K562 (cell line): Measurements from ENCODE around the gene SPATA25. TPM values are rescaled to one million over a fixed set of nuclear protein-coding genes. Genes with fewer than 3 reads are reported as not detected.

ENCODE experiments used
- ATF4 ChIP-seq: fragments of 450-650 bp; formaldehyde crosslinking; IDR thresholded peaks from 2 replicates; pipeline ENCODE4 v1.4.0; 2022; ENCODE audit warnings: mild to moderate bottlenecking, moderate library complexity
- BCL6 ChIP-seq: fragments of 250-450 bp; sonication (Bioruptor Pico); IDR thresholded peaks from 2 replicates; pipeline ENCODE4 v1.4.0; 2020
- CBX1 ChIP-seq: sonication (generic); IDR thresholded peaks from 2 replicates; pipeline ENCODE4 v1.6.1; 2016; ENCODE audit warnings: antibody characterized with exemption, low read depth, mild to moderate bottlenecking
- CBX3 ChIP-seq, 2 experiments: IDR thresholded peaks; 1 replicate in 1 of 2; 2 replicates in 1 of 2; pipeline ENCODE4 v1.6.1; 2012; ENCODE audit warnings: inconsistent platforms in 2 of 2, low read length in 2 of 2, borderline replicate concordance in 1 of 2, control low read depth in 1 of 2
- CC2D1A ChIP-seq: fragments of 450-650 bp; IDR thresholded peaks from 2 replicates; pipeline ENCODE4 v1.6.1; 2017; ENCODE audit warnings: mild to moderate bottlenecking
- EGR1 ChIP-seq: fragments of 450-650 bp; conservative IDR thresholded peaks from 2 replicates; pipeline ENCODE4 v1.6.1; 2017; ENCODE audit warnings: mild to moderate bottlenecking
- ESRRB ChIP-seq: fragments of 250-450 bp; sonication (Bioruptor Pico); IDR thresholded peaks from 2 replicates; pipeline ENCODE4 v1.5.0; 2020; ENCODE audit warnings: mild to moderate bottlenecking, moderate library complexity, borderline replicate concordance
- FOSL1 ChIP-seq: fragments of 200-800 bp; sonication (Bioruptor generic); conservative IDR thresholded peaks from 2 replicates; pipeline ENCODE4 v1.6.1; 2016; ENCODE audit warnings: missing genetic modification characterization, missing compliant biosample characterization
- FOXK2 ChIP-seq, 2 experiments: fragments of 450-650 bp; IDR thresholded peaks in 1 of 2; conservative IDR thresholded peaks in 1 of 2; 2 replicates each; pipeline ENCODE4 v1.6.1; 2016; ENCODE audit warnings: low read depth in 2 of 2, mild to moderate bottlenecking in 1 of 2
- GATA2 ChIP-seq: sonication (generic); formaldehyde crosslinking; IDR thresholded peaks from 2 replicates; pipeline ENCODE4 v1.4.0; 2020; ENCODE audit warnings: mild to moderate bottlenecking, missing genetic modification reagents
- HMG20B ChIP-seq: fragments of 250-450 bp; sonication (Bioruptor Pico); IDR thresholded peaks from 2 replicates; pipeline ENCODE4 v1.5.0; 2021; ENCODE audit warnings: mild to moderate bottlenecking
- ILK ChIP-seq: fragments of 450-650 bp; IDR thresholded peaks from 2 replicates; pipeline ENCODE4 v1.6.1; 2016; ENCODE audit warnings: missing genetic modification characterization, low read depth, mild to moderate bottlenecking, missing compliant biosample characterization, moderate library complexity, borderline replicate concordance
- KDM1A ChIP-seq, 2 experiments: fragments of 450-650 bp; IDR thresholded peaks; 2 replicates each; pipeline ENCODE4 v1.6.1; 2016; ENCODE audit warnings: mild to moderate bottlenecking in 2 of 2
- KDM4B ChIP-seq, 2 experiments: fragments of 450-650 bp in 1 of 2; sonication (generic) in 1 of 2; IDR thresholded peaks; 2 replicates each; pipeline ENCODE4 v1.6.1; 2016 to 2017; ENCODE audit warnings: borderline replicate concordance in 2 of 2, antibody characterized with exemption in 1 of 2, low read depth in 1 of 2, mild to moderate bottlenecking in 1 of 2
- NR3C1 ChIP-seq: sonication (generic); formaldehyde crosslinking; IDR thresholded peaks from 2 replicates; pipeline ENCODE4 v1.8.1; 2022; ENCODE audit warnings: missing genetic modification reagents
- PHTF2 ChIP-seq: fragments of 250-450 bp; sonication (Bioruptor Pico); IDR thresholded peaks from 2 replicates; pipeline ENCODE4 v1.5.0; 2021; ENCODE audit warnings: mild to moderate bottlenecking
- PURB ChIP-seq: sonication (generic); formaldehyde crosslinking; IDR thresholded peaks from 2 replicates; pipeline ENCODE4 v1.9.0; 2021; ENCODE audit warnings: low read depth, mild to moderate bottlenecking, missing genetic modification reagents
- RBM17 ChIP-seq: fragments of 200-400 bp; formaldehyde crosslinking; IDR thresholded peaks from 2 replicates; pipeline ENCODE4 v1.6.1; 2017; ENCODE audit warnings: low read depth, mild to moderate bottlenecking, low read length, borderline replicate concordance
- STAT5A ChIP-seq: IDR thresholded peaks from 2 replicates; pipeline ENCODE4 v1.6.1; 2012; ENCODE audit warnings: low read length, inconsistent platforms, borderline replicate concordance
- TCF3 ChIP-seq: sonication (generic); formaldehyde crosslinking; IDR thresholded peaks from 2 replicates; pipeline ENCODE4 v1.4.0; 2020; ENCODE audit warnings: mild to moderate bottlenecking, missing genetic modification reagents
- TOE1 ChIP-seq, 2 experiments: fragments of 450-650 bp in 1 of 2; sonication (generic) in 1 of 2; formaldehyde crosslinking in 1 of 2; IDR thresholded peaks; 2 replicates each; pipeline versions ENCODE4 v1.7.1 to v1.8.0; 2016 to 2022; ENCODE audit warnings: borderline replicate concordance in 2 of 2, mild to moderate bottlenecking in 2 of 2, antibody characterized with exemption in 1 of 2, inconsistent platforms in 1 of 2, low read depth in 1 of 2, missing genetic modification reagents in 1 of 2, moderate library complexity in 1 of 2
- YBX1 ChIP-seq: fragments of 450-650 bp; IDR thresholded peaks from 2 replicates; pipeline ENCODE4 v1.7.1; 2016; ENCODE audit warnings: mild to moderate bottlenecking
- ZNF174 ChIP-seq: fragments of 250-450 bp; sonication (Bioruptor Pico); IDR thresholded peaks from 2 replicates; pipeline ENCODE4 v1.4.0; 2020; ENCODE audit warnings: mild to moderate bottlenecking
- ZNF316 ChIP-seq: fragments of 450-650 bp; IDR thresholded peaks from 2 replicates; pipeline ENCODE4 v1.6.1; 2016
- ZNF592 ChIP-seq: fragments of 450-650 bp; IDR thresholded peaks from 2 replicates; pipeline ENCODE4 v1.6.1; 2017; ENCODE audit warnings: antibody characterized with exemption, mild to moderate bottlenecking
- ZNF76 ChIP-seq: fragments of 250-450 bp; sonication (Bioruptor Pico); IDR thresholded peaks from 2 replicates; pipeline ENCODE4 v1.4.0; 2020; ENCODE audit warnings: mild to moderate bottlenecking, moderate library complexity, borderline replicate concordance
- polyA plus RNA-seq, 8 experiments: library from polyadenylated mRNA; depleted of rRNA in 4 of 8; stranded (reverse) in 5 of 8; unstranded in 3 of 8; fragments of >200 nt; fragmentation: Nextera tagmentation in 2 of 8; fragmentation: Illumina TruSeq in 1 of 8; extraction: Ambion mirVana in 2 of 8; extraction: Trizol in 1 of 8; gene quantifications; 2 replicates each; pipeline versions ENCODE4 v1.2.1 to v1.2.3, GENCODE V29; 2011 to 2014; ENCODE audit warnings: inconsistent platforms in 1 of 8, missing spikeins in 1 of 8
- total RNA-seq, 7 experiments: library from RNA; depleted of rRNA in 6 of 7; stranded (reverse); fragments of >200 nt in 6 of 7; fragmentation: Illumina TruSeq in 2 of 7; extraction: Trizol in 2 of 7; gene quantifications; 2 replicates each; pipeline versions ENCODE4 v1.2.1 to v1.2.3, GENCODE V29; 2011 to 2021; ENCODE audit warnings: low replicate concordance in 1 of 7

The SPATA25 gene
- total and polyA plus RNA-seq, 9 of the 15 experiments (the other 6 are each of a cell fraction or from before 2014, with no cell fraction given): 0.21 to 0.95 (median 0.53) TPM; not detected in 3

- no peak for TF ChIP-seq ZNF76 (CRISPR knock-in tag)
- no peak for TF ChIP-seq YBX1
- 0 out of 2 replicates have a peak, but pooled peaks have one; percentile 16 for TF ChIP-seq ZNF316
- peak; percentile 55; the same call in 1 of the 2 replicates for TF ChIP-seq STAT5A
- peak; percentile 65 to 67; a peak in 2 of 4 replicates for TF ChIP-seq KDM1A (IDR thresholded peaks at IDR 0.05)
- TF ChIP-seq KDM4B (IDR thresholded peaks at IDR 0.05; ENCODE audit: borderline replicate concordance in 2 of 2, low read depth in 1 of 2): no peak
- no peak; the same call in 1 of the 2 replicates for TF ChIP-seq CC2D1A
- TF ChIP-seq ILK (tag): no peak
- no peak for TF ChIP-seq PURB (CRISPR knock-in tag)
- TF ChIP-seq ZNF592: peak; percentile 29; the same call in 1 of the 2 replicates
- no peak for TF ChIP-seq HMG20B (CRISPR knock-in tag)
- TF ChIP-seq FOSL1 (tag): peak; percentile 49; the same call in 1 of the 2 replicates
- TF ChIP-seq ATF4 (CRISPR knock-in tag): no peak
- no peak for TF ChIP-seq RBM17
- TF ChIP-seq PHTF2 (CRISPR knock-in tag): no peak
- no peak for TF ChIP-seq BCL6 (CRISPR knock-in tag)
- TF ChIP-seq TCF3: peak; percentile 92
- TF ChIP-seq CBX3 (IDR thresholded peaks at IDR 0.05; ENCODE audit: borderline replicate concordance in 1 of 2, low read length in 2 of 2): peak in 1 of 2 experiments; percentile 58; a peak in 1 of 3 replicates
- TF ChIP-seq GATA2 (CRISPR knock-in tag): peak; percentile 50; the same call in 1 of the 2 replicates
- TF ChIP-seq ZNF174 (CRISPR knock-in tag): no peak
- TF ChIP-seq EGR1: no peak
- TF ChIP-seq ESRRB (CRISPR knock-in tag): no peak
- TF ChIP-seq TOE1 (IDR thresholded peaks at IDR 0.05; ENCODE audit: borderline replicate concordance): no peak
- TF ChIP-seq TOE1 (CRISPR knock-in tag; IDR thresholded peaks at IDR 0.05; ENCODE audit: borderline replicate concordance, low read depth): no peak
- no peak for TF ChIP-seq NR3C1 (CRISPR knock-in tag)
- no peak for TF ChIP-seq CBX1
- TF ChIP-seq FOXK2 (conservative IDR thresholded peaks at IDR 0.05 in 1 of 2, IDR thresholded peaks at IDR 0.05 in 1 of 2; ENCODE audit: low read depth in 2 of 2): peak; percentile 43 to 55; a peak in 2 of 4 replicates
These were observed 36.5 kb downstream of the SPATA25 start (continued) for GRCh38 chr20:45850926-45851325.
